ENCODE data around the gene DICER1. TPM values are rescaled to one million over a fixed set of nuclear protein-coding genes. Genes with fewer than 3 reads are reported as not detected.

DICER1 gene
- total RNA-seq, 3 donors from 2014 or later = 74.9 to 126 (median 78.0) TPM

- Histone ChIP-seq H3K4me3 (no peak overlapping the region), H3K36me3 (no peaks in the 10 kb centered on the region), H3K4me1 (no peaks in the 10 kb centered on the region), H3K27me3 (peaks cover 0 to 3% of the 10 kb centered on the region in 2 donors), H3K27ac (no peak overlapping the region), H3K9me3 (no peaks in the 10 kb centered on the region)
- intact Hi-C loops (cut with DNase I; ENCODE audit: low total_unique reads) = no loop called here
- TF ChIP-seq POLR2A (IDR thresholded peaks at IDR 0.05) = no peak
- no peak for TF ChIP-seq CTCF (IDR thresholded peaks at IDR 0.05)
- DNase-seq (ENCODE audit: low spot score in 2 of 2) = no peak
These were observed 114.0 kb downstream of the DICER1 start for GRCh38 chr14:95043314-95043713.

- DNase-seq (ENCODE audit: low spot score in 2 of 2) = no peak
- Histone ChIP-seq H3K36me3 (no peaks in the 10 kb centered on the region), H3K4me3 (no peak overlapping the region), H3K9me3 (no peaks in the 10 kb centered on the region), H3K27me3 (peaks cover 0 to 3% of the 10 kb centered on the region in 2 donors), H3K27ac (peak overlapping the region in 1 of 2 donors; percentile 32), H3K4me1 (no peaks in the 10 kb centered on the region)
- intact Hi-C loops (cut with DNase I; ENCODE audit: low total_unique reads) = no loop called here
- TF ChIP-seq POLR2AphosphoS5 (IDR thresholded peaks at IDR 0.05) (no peak), CTCF (IDR thresholded peaks at IDR 0.05) (no peak), POLR2A (IDR thresholded peaks at IDR 0.05) (no peak)
These were observed 115.8 kb downstream of the DICER1 start for GRCh38 chr14:95041477-95042020.

GRCh38 chr14:95040708-95041476, 116.4 kb downstream of the DICER1 start:
- H3K36me3 ChIP-seq = no peaks in the 10 kb centered on the region
- no peak for TF ChIP-seq POLR2AphosphoS5 (IDR thresholded peaks at IDR 0.05)
- TF ChIP-seq POLR2A (IDR thresholded peaks at IDR 0.05) = no peak
- TF ChIP-seq CTCF (IDR thresholded peaks at IDR 0.05) = no peak
- H3K4me1 ChIP-seq = no peaks in the 10 kb centered on the region
- peaks cover 0 to 3% of the 10 kb centered on the region in 2 donors for H3K27me3 ChIP-seq
- peak overlapping the region in 1 of 2 donors; percentile 32 for H3K27ac ChIP-seq
- intact Hi-C loops (cut with DNase I; ENCODE audit: low total_unique reads) = no loop called here
- H3K9me3 ChIP-seq = no peaks in the 10 kb centered on the region
- no peak overlapping the region for H3K4me3 ChIP-seq
- peak in 1 of 2 donors; percentile 30 for DNase-seq (ENCODE audit: low spot score in 2 of 2)

GRCh38 chr14:95039993-95040348, 117.4 kb downstream of the DICER1 start:
- DNase-seq (ENCODE audit: low spot score in 2 of 2) = no peak
- Histone ChIP-seq H3K27me3 (peaks cover 0 to 3% of the 10 kb centered on the region in 2 donors), H3K27ac (no peak overlapping the region), H3K36me3 (no peaks in the 10 kb centered on the region), H3K9me3 (no peaks in the 10 kb centered on the region), H3K4me1 (no peaks in the 10 kb centered on the region), H3K4me3 (no peak overlapping the region)
- intact Hi-C loops (cut with DNase I; ENCODE audit: low total_unique reads) = no loop called here
- TF ChIP-seq POLR2AphosphoS5 (IDR thresholded peaks at IDR 0.05) (no peak), POLR2A (IDR thresholded peaks at IDR 0.05) (no peak), CTCF (IDR thresholded peaks at IDR 0.05) (no peak)

- no peak for DNase-seq (ENCODE audit: low spot score in 2 of 2)
- Histone ChIP-seq H3K36me3 (no peaks in the 10 kb centered on the region), H3K27ac (no peak overlapping the region), H3K4me3 (no peak overlapping the region), H3K27me3 (peaks cover 0 to 3% of the 10 kb centered on the region in 2 donors), H3K9me3 (no peaks in the 10 kb centered on the region), H3K4me1 (no peaks in the 10 kb centered on the region)
- TF ChIP-seq POLR2AphosphoS5 (IDR thresholded peaks at IDR 0.05) (no peak), POLR2A (IDR thresholded peaks at IDR 0.05) (no peak), CTCF (IDR thresholded peaks at IDR 0.05) (no peak)
- intact Hi-C loops (cut with DNase I; ENCODE audit: low total_unique reads) = no loop called here
These were observed 117.9 kb downstream of the DICER1 start for GRCh38 chr14:95039259-95039992.
